GM10266 (cell line): Measurements from ENCODE around the gene GNAI3.
A peak's percentile ranks its signal among the peaks of the same experiment; 100 is the strongest.

Experiments
- DNase-seq: peaks from one replicate; pipeline ENCODE4 v3.0.0; 2012; ENCODE audit errors: extremely low spot score
- CTCF ChIP-seq: IDR thresholded peaks from 2 replicates; pipeline ENCODE4 v1.5.1; 2012; ENCODE audit warnings: mild to moderate bottlenecking, low read depth; ENCODE audit not compliant: control insufficient read depth, insufficient read depth; ENCODE audit errors: missing control alignments

The GNAI3 gene

GRCh38 chr1:109616391-109616790 is 68.0 kb downstream of the GNAI3 start:
- DNase-seq = no peak
- no peak for TF ChIP-seq CTCF

- no peak for DNase-seq
- peak; percentile 24 for TF ChIP-seq CTCF
These were observed 68.9 kb downstream of the GNAI3 start for GRCh38 chr1:109617291-109617801.

GRCh38 chr1:109618661-109619575 is 70.5 kb downstream of the GNAI3 start:
- TF ChIP-seq CTCF = no peak
- DNase-seq = no peak

GRCh38 chr1:109619576-109620400 is 71.4 kb downstream of the GNAI3 start, which contains the start of the genes AMPD2 and GNAT2:
TSS of gene AMPD2 (plus strand) at chr1:109619837. CDS start at chr1:109621176, 1,339 bp downstream.
TSS of gene GNAT2 (minus strand) at chr1:109619616. CDS start at chr1:109612870, 6,746 bp downstream.
- TF ChIP-seq CTCF = no peak

GRCh38 chr1:109620401-109620791 is 72.0 kb downstream of the GNAI3 start:
- DNase-seq = no peak
- TF ChIP-seq CTCF = no peak

More at GRCh38 chr1:109619576-109620400, 71.4 kb downstream of the GNAI3 start, which contains the start of the genes AMPD2 and GNAT2:
- peak; percentile 87 for DNase-seq

- peak; percentile 96 for DNase-seq
- no peak for TF ChIP-seq CTCF
These were observed 72.4 kb downstream of the GNAI3 start for GRCh38 chr1:109620841-109621286.
